Measurements from ENCODE around the gene CRMP1. TPM values are rescaled to one million over a fixed set of nuclear protein-coding genes. Genes with fewer than 3 reads are reported as not detected.

CRMP1 gene
- total and polyA plus RNA-seq, 2 of the 8 experiments (the other 6 are each of a cell fraction or from before 2014, with no cell fraction given): 120 to 131 TPM

- Histone ChIP-seq H2BK20ac (ENCODE audit: low read length) (no peak overlapping the region), H4K8ac (ENCODE audit: extremely low read depth, insufficient read depth, low read length) (no peak overlapping the region), H2BK12ac (ENCODE audit: low read depth, low read length) (no peak overlapping the region), H2BK120ac (replicated peaks; ENCODE audit: low read depth, low read length) (no peak overlapping the region), H3K4me2 (ENCODE audit: insufficient read depth in 1 of 2, low read depth in 2 of 2, low read length in 2 of 2) (no peak overlapping the region), H3K4ac (replicated peaks; ENCODE audit: insufficient read length, low read depth, low read length) (no peak overlapping the region), H3K56ac (replicated peaks; ENCODE audit: insufficient read length, low read depth, low read length) (no peak overlapping the region), H2AK5ac (ENCODE audit: low read depth, low read length) (no peak overlapping the region), H3K27me3 (replicated peaks in 1 of 4; ENCODE audit: control insufficient read depth in 3 of 4, extremely low read depth in 1 of 4, insufficient read depth in 3 of 4, low read length in 3 of 4) (no peaks in the 10 kb centered on the region), H4K5ac (ENCODE audit: insufficient read length, low read depth, low read length) (no peak overlapping the region), H2BK15ac (ENCODE audit: low read length) (no peak overlapping the region), H4K91ac (replicated peaks; ENCODE audit: insufficient read length, low read length) (no peak overlapping the region), H3K27ac (ENCODE audit: low read depth, low read length) (no peak overlapping the region), H4K20me1 (replicated peaks in 1 of 2; ENCODE audit: control insufficient read depth in 1 of 2, insufficient read depth in 2 of 2, low read length in 2 of 2) (peaks cover 5 to 27% of the 10 kb centered on the region in 2 experiments), H3K18ac (ENCODE audit: extremely low read depth, low read length) (no peak overlapping the region), H3K23me2 (ENCODE audit: low read depth, low read length) (peaks cover 13% of the 10 kb centered on the region; the same call in 1 of the 2 replicates), H3K9ac (replicated peaks in 1 of 4; ENCODE audit: extremely low read depth in 1 of 4, low read depth in 3 of 4, low read length in 3 of 4) (no peak overlapping the region), H3K79me1 (ENCODE audit: low read depth, low read length) (peaks cover 8% of the 10 kb centered on the region), H3K4me3 (ENCODE audit: extremely low read depth in 1 of 4, insufficient read depth in 2 of 4, low read depth in 3 of 4, low read length in 4 of 4) (no peak overlapping the region), H3K36me3 (ENCODE audit: control insufficient read depth in 2 of 4, insufficient read depth in 4 of 4, low read length in 3 of 4) (peaks cover 9 to 48% (median 31%) of the 10 kb centered on the region in 4 experiments), H3K23ac (ENCODE audit: insufficient read length) (no peak overlapping the region), H3K4me1 (replicated peaks in 1 of 4; ENCODE audit: control insufficient read depth in 3 of 4, insufficient read depth in 4 of 4, low read length in 3 of 4) (no peaks in the 10 kb centered on the region), H3K14ac (ENCODE audit: insufficient read length) (no peak overlapping the region), H3K79me2 (ENCODE audit: control insufficient read depth in 1 of 2, insufficient read depth in 2 of 2, low read length in 2 of 2) (peaks cover 0 to 25% of the 10 kb centered on the region in 2 experiments), H3K9me3 (ENCODE audit: insufficient read depth in 2 of 2, low read depth in 1 of 2, low read length in 1 of 2) (no peaks in the 10 kb centered on the region; a peak in 1 of 4 replicates), H2AFZ (ENCODE audit: low read length) (no peak overlapping the region), H2BK5ac (ENCODE audit: low read depth, low read length) (no peak overlapping the region)
- TF ChIP-seq SIX5 (IDR thresholded peaks at IDR 0.05; ENCODE audit: low read depth, low read length) (no peak), SP4 (IDR thresholded peaks at IDR 0.05; ENCODE audit: low read length) (no peak), BRCA1 (IDR thresholded peaks at IDR 0.05; ENCODE audit: low read depth, low read length) (no peak), CHD1 (IDR thresholded peaks at IDR 0.05; ENCODE audit: low read depth, low read length) (no peak)
- CTCF ChIA-PET (ENCODE audit: partially characterized antibody): interaction anchor here (1.0 to 1.1 kb wide), 2 partner anchors 109 to 127 kb away, joined by 4 to 5 read pairs; no protein-coding TSS in a partner anchor
- WGBS, 2 experiments (ENCODE audit: extremely low coverage in 1 of 2, insufficient coverage in 1 of 2, insufficient read length in 1 of 2, insufficient replicate concordance in 2 of 2, low coverage in 1 of 2, low lambda C conversion rate in 2 of 2, missing lambda C conversion rate in 1 of 2): 98% methylated on average over 3 of the region's 3 CpGs; no CpG with 5 or more reads in 1 of the 2 experiments
- no peak for FAIRE-seq
- POLR2A ChIA-PET (ENCODE audit: partially characterized antibody): interaction anchor here (1.3 kb wide), 1 partner anchor 8 kb away, joined by 3 read pairs; no protein-coding TSS in a partner anchor
- no peak for DNase-seq (ENCODE audit: low read depth in 1 of 2, low spot score in 2 of 2)
Measured at GRCh38 chr4:5854929-5855328, 38.0 kb downstream of the CRMP1 start.

Data from H1 (cell line).